Measurements from ENCODE around the gene CPLX1.

DNA sequence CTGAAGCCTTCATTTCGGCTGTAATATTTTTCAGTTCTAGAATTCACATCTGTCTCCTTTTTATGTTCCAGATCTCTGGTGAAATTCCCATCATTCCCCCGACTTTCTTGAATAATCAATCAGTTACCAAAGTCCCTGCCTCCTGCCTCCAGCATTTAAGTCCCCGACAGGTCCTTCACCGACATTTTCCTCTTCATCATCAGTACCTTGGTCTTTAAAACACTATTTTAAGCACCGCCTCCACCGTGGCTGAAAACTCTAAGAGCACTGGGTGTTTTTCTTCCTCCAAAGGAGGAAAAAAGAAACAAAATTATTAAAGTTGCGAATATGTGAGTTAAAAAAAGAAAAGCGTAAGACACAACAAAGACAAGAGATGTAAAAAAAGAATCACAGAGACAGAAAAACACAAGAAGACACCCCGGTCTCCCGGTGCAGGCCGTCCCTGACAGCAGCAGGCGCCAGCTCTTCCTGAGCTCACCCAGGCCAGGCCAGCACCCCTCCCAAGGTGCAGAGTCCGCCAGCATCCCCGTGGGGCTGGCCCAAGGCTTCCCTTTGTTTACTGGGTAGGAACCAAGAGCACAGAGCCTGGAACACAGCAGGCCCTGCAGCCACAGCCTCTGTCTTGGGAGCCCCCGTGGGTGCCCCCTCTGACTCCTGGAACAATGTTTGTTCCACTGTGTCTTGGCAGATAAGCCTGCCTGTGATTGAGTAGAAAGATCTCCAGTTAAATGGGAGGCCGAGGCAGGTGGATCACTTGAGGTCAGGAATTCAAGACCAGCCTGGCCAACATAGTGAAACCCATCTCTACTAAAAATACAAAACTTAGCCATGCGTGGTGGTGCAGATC is 49.3 kb upstream of the CPLX1 start:
- TF ChIP-seq, protein P1, sequence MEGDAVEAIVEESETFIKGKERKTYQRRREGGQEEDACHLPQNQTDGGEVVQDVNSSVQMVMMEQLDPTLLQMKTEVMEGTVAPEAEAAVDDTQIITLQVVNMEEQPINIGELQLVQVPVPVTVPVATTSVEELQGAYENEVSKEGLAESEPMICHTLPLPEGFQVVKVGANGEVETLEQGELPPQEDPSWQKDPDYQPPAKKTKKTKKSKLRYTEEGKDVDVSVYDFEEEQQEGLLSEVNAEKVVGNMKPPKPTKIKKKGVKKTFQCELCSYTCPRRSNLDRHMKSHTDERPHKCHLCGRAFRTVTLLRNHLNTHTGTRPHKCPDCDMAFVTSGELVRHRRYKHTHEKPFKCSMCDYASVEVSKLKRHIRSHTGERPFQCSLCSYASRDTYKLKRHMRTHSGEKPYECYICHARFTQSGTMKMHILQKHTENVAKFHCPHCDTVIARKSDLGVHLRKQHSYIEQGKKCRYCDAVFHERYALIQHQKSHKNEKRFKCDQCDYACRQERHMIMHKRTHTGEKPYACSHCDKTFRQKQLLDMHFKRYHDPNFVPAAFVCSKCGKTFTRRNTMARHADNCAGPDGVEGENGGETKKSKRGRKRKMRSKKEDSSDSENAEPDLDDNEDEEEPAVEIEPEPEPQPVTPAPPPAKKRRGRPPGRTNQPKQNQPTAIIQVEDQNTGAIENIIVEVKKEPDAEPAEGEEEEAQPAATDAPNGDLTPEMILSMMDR (conservative IDR thresholded peaks at IDR 0.05; ENCODE audit: low read length), result no peak
- TF ChIP-seq EZH2phosphoT487 (IDR thresholded peaks at IDR 0.05; ENCODE audit: borderline replicate concordance), result no peak
